GM20000 (cell line): ENCODE results near the gene EFCAB3.
"Not testable (repeated sequence)": the region's sequence is repeated elsewhere in the genome, so short reads cannot be mapped to it uniquely, and the experiment has no call there.

Experiments used
- DNase-seq: peaks from one replicate; pipeline ENCODE4 v3.0.0; 2012; ENCODE audit warnings: low spot score
- TF ChIP-seq, protein P1 (sequence below): IDR thresholded peaks from 2 replicates; pipeline ENCODE4 v1.5.1; 2012; ENCODE audit warnings: mild to moderate bottlenecking, control low read depth; ENCODE audit errors: extremely low read depth, missing control alignments

The EFCAB3 gene

DNA sequence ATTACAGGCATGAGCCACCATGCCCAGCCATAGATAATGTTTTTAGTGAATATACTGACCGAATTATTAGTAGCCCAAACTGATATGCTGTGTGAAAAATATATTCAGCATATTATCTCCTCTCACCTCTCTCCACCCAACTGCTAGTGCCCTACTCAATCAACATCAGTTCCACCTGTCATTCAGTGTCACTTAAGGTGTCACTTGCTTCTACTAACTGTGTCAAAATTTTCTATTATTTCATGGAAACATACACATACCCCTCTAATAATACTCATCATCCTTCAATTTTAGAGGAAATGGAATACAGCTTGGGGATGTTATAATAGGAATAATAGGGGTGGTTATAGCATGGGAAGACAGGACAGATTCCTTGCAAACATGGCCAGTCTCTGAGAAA, 12.6 kb downstream of the EFCAB3 start:
- TF ChIP-seq, protein P1, sequence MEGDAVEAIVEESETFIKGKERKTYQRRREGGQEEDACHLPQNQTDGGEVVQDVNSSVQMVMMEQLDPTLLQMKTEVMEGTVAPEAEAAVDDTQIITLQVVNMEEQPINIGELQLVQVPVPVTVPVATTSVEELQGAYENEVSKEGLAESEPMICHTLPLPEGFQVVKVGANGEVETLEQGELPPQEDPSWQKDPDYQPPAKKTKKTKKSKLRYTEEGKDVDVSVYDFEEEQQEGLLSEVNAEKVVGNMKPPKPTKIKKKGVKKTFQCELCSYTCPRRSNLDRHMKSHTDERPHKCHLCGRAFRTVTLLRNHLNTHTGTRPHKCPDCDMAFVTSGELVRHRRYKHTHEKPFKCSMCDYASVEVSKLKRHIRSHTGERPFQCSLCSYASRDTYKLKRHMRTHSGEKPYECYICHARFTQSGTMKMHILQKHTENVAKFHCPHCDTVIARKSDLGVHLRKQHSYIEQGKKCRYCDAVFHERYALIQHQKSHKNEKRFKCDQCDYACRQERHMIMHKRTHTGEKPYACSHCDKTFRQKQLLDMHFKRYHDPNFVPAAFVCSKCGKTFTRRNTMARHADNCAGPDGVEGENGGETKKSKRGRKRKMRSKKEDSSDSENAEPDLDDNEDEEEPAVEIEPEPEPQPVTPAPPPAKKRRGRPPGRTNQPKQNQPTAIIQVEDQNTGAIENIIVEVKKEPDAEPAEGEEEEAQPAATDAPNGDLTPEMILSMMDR = no peak
- no peak for DNase-seq

DNA sequence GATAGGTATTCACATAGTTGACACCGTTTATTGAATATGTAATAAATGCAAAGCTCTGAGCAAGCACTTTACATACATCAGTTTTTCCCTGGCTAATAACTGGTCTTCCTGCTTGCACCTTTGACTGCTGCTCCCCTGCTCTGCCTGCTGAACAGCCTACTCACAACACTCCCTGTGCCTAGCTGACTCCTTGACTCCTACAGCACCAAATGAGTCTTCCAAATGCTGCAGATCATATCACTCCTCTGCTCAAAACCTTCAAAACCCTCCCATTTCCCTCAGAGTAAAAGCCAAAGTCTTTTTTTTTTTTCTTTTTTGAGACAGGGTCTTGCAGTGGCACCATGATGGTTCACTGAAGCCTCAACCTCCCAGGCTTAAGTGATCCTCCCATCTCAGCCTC, 18.5 kb downstream of the EFCAB3 start:
- TF ChIP-seq, protein P1 = no peak
- no peak for DNase-seq

DNA sequence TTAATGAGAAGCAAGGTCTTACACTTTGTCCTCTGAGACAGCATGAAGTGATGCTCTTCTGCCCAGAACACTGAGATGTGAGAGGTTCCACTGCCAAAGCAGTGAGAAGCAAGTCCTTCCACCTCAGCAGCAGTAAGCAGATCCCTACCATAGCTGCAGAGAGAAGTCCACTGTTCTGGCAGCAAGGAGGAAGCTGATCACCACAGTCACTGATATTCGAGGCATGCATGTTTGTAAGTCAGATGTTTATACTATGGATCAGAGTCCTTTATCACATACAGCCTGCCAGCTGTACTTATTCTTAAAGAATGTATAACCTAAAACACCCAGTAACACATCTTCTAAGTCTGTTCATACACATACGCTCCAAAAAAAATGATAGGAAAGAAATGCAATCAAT, 25.1 kb downstream of the EFCAB3 start:
- TF ChIP-seq, protein P1 = no peak
- no peak for DNase-seq

- DNase-seq = not testable (repeated sequence)
Measured at GRCh38 chr17:62413090-62413489, 32.7 kb downstream of the EFCAB3 start.

GRCh38 chr17:62423647-62424461, 43.5 kb downstream of the EFCAB3 start, which contains the start of gene METTL2A:
METTL2A (plus strand) TSS chr17:62423897; CDS start chr17:62423903, 6 bp downstream.
- peak; percentile 67 for DNase-seq

GRCh38 chr17:62426214-62426613, 45.9 kb downstream of the EFCAB3 start:
- not testable (repeated sequence) for DNase-seq

DNA sequence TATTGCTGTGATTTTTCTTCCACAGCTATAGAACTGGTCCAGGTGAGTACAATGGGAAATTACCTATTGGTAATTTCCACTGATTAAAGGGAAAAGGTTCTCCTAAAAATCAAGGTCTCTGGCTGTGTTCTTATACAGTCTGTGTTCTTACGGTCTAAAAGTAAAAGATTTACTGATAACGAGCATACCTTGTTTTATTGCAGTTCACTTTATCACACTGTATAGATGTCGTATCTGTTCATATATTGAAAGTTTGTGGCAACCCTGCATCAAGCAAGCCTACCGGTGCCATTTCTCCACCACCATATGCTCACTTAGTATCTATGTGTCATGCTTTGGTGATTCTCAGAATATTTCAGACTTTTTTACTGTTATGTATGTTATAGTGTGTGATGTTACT, 54.9 kb downstream of the EFCAB3 start:
- DNase-seq = not testable (repeated sequence)

GRCh38 chr17:62441181-62441580, 60.8 kb downstream of the EFCAB3 start:
- not testable (repeated sequence) for DNase-seq

- TF ChIP-seq, protein P1 = no peak
- no peak for DNase-seq
Measured at GRCh38 chr17:62444063-62444462, 63.7 kb downstream of the EFCAB3 start.

- DNase-seq = not testable (repeated sequence)
Measured at GRCh38 chr17:62445791-62446190, 65.4 kb downstream of the EFCAB3 start.

- DNase-seq = not testable (repeated sequence)
Measured at GRCh38 chr17:62452195-62452594, 71.8 kb downstream of the EFCAB3 start.

- DNase-seq = not testable (repeated sequence)
Measured at GRCh38 chr17:62453041-62453440, 72.7 kb downstream of the EFCAB3 start.

- DNase-seq = not testable (repeated sequence)
Measured at GRCh38 chr17:62453656-62454055, 73.3 kb downstream of the EFCAB3 start.

GRCh38 chr17:62454111-62454510, 73.8 kb downstream of the EFCAB3 start:
- DNase-seq = not testable (repeated sequence)
